ENCODE data around the gene ALOXE3.

ALOXE3 gene

DNA sequence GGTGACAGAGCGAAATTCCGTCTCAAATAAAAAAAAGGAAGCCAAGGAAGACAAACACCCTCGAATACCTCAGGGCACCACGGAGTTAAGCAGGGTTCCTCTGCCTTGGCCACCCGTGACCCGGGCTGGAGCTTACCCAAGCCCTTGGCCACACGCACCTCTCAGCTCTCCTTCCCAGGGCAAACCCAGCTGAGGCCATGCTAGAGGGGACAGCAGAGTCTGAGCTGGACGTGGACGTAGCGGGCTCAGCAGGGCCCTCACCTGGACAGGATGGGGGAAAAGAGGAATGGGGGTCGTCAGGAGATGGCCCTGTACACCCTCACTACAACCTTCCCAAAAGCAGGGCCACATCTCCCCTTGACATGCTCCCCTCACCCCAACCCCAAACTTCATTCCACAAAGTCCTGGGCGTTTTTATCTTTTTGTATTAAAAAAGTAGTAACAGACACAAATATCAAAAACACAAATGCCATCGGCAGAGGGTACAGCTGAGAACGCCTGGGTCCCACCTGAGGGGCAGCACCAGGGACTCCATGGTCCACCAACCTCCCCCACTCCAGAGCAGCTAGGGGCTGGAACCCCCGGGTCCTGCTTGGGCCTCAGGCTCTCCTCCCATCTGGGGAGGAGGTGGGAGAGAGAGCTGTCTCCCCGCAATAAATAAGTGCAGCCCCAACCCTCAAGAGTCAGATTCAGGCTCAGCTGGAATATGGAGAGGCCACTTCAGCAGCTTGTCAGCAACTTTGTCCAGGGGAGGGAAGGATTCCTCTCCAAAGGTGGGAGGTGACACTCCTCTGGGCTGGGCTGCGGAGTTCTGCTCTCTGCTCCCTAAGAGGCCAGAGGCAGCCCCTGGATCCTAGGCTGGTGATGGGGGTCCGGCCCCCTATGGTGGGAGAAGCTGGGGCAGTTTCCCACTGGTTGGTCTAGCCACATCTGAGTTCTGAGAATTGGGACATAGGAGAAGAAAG lies 22.0 kb upstream of the ALOXE3 start:
- TF ChIP-seq, protein P1, sequence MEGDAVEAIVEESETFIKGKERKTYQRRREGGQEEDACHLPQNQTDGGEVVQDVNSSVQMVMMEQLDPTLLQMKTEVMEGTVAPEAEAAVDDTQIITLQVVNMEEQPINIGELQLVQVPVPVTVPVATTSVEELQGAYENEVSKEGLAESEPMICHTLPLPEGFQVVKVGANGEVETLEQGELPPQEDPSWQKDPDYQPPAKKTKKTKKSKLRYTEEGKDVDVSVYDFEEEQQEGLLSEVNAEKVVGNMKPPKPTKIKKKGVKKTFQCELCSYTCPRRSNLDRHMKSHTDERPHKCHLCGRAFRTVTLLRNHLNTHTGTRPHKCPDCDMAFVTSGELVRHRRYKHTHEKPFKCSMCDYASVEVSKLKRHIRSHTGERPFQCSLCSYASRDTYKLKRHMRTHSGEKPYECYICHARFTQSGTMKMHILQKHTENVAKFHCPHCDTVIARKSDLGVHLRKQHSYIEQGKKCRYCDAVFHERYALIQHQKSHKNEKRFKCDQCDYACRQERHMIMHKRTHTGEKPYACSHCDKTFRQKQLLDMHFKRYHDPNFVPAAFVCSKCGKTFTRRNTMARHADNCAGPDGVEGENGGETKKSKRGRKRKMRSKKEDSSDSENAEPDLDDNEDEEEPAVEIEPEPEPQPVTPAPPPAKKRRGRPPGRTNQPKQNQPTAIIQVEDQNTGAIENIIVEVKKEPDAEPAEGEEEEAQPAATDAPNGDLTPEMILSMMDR (IDR thresholded peaks at IDR 0.05; ENCODE audit: low read depth, low read length, missing control alignments) = no peak
- DNase-seq (ENCODE audit: extremely low read depth, low read depth) = no peak
- H3K4me3 ChIP-seq (replicated peaks; ENCODE audit: low read depth, low read length) = no peak overlapping the region

DNA sequence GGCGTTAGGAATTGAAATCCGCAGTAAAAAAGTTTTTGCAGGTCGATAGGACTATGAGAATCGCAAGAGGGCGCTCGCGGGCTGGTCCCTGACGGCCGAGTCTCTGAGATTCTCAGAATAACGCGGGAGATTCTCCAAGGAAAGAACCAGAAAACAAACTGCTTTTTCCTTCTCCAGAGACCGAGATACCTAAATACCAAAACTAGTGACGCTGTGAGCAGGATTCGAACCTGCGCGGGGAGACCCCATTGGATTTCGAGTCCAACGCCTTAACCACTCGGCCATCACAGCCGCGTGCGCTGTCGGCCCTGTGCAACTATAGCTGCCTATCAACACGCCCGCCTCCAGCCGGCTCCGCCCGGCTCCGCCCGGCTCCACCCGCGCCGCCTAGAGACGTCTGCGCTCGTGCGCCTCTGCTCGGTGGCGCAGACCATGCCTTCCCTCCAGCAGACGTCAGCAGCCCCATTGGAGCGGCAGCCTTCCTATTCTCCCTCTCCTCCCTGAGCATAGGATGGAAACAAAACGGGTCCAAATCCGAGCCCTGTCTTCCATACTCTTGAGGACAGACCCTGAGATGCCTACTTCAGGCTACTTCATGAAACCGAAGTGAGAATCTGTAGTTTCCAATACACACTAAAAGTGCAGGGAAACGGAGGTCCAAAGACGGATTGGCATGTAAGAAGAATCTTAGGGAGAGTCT lies 20.5 kb upstream of the ALOXE3 start:
- DNase-seq (ENCODE audit: extremely low read depth, low read depth) = peak; percentile 96
- TF ChIP-seq, protein P1 (IDR thresholded peaks at IDR 0.05; ENCODE audit: low read depth, low read length, missing control alignments) = peak; percentile 86
- peak overlapping the region; percentile 59 for H3K4me3 ChIP-seq (replicated peaks; ENCODE audit: low read depth, low read length)

DNA sequence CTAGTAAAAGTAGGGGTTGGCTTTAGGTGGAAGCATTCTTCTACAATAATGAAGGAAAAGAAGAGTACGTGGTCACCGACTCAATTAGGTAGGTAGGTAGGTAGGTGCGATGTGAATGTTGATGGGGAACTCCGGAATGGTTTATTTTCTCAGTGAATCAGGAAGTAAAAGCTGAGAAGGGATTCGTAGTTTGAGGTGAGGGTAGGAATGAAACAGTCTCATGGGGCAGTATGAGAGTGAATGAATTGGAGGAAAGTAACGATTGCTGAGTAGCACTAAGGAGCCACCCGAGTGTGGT lies 20.0 kb upstream of the ALOXE3 start:
- no peak for DNase-seq (ENCODE audit: extremely low read depth, low read depth)
- TF ChIP-seq, protein P1 (IDR thresholded peaks at IDR 0.05; ENCODE audit: low read depth, low read length, missing control alignments) = no peak
- H3K4me3 ChIP-seq (replicated peaks; ENCODE audit: low read depth, low read length) = peak overlapping the region; percentile 45

DNA sequence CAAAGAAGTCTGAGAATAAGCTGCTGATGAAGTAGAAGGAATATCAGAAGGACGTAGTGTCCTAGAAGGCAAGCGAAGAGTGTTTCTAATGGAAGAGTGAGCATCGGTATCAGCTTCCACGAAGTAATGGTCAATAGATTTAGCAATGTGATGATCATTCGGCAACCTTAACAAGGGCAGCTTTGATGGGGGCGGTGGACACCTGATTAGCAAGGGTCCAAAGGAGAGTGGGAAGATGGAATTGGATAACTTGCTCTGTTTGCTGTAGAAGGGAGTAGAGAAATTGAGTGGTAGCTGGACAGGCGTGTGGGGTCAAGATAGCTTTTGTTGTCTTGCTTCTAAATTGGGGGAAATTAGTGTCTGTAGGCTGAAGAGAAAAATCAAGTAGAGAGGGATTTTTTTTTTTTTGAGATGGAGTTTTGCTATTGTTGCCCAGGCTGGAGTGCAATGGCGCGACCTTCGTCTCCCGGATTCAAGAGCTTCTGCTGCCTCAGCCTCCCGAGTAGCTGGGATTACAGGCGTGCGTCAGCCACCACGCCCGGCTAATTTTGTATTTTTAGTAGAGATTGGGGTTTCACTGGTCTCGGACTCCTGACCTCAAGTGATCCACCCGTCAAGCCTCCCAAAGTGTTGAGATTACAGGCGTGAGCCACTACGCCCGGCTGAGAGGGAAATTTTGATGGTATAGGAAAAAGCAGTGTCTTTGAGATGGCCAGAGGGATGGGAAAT lies 19.5 kb upstream of the ALOXE3 start:
- DNase-seq (ENCODE audit: extremely low read depth, low read depth) = no peak
- TF ChIP-seq, protein P1 (IDR thresholded peaks at IDR 0.05; ENCODE audit: low read depth, low read length, missing control alignments) = no peak
- H3K4me3 ChIP-seq (replicated peaks; ENCODE audit: low read depth, low read length) = peak overlapping the region; percentile 45

DNA sequence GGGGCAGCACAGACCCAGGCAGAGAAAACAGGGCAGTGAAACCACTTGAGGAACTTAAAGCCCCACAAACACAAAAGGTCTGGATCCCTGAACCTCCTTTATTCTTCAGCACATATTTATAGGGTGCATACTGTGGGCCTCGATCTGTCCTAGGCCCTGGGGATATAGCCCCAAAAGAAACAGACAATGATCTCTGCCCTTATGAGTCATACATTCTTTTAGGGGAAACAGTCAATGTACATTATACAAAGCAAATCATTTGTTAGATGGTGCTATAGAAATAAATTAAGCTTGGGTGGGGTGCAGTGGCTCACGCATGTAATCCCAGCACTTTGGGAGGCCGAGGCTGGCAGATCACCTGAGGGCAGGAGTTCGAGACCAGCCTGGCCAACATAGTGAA lies 15.6 kb upstream of the ALOXE3 start:
- no peak overlapping the region for H3K4me3 ChIP-seq (replicated peaks; ENCODE audit: low read depth, low read length)
- TF ChIP-seq, protein P1 (IDR thresholded peaks at IDR 0.05; ENCODE audit: low read depth, low read length, missing control alignments) = no peak
- DNase-seq (ENCODE audit: extremely low read depth, low read depth) = no peak

DNA sequence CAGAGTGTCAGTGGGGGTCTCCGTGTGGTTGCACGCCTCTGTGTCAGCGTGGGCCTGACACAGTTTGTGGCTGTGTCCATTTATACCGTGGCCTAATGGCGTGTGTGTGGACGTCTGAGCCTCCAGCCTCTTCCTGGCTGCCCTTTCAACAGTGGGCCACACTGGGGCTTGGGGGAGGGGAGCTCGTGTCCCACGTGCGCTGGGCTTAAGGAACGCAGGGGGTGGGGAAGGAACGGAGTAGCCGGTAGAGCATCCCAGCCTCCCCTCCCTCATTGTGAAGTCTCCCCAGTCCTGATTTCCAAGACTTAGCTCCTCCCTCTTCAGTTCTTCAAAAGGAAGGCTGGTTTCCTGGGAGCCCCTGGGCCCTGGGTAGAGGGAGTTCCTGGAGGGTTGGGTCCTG lies 15.1 kb upstream of the ALOXE3 start:
- no peak for DNase-seq (ENCODE audit: extremely low read depth, low read depth)
- TF ChIP-seq, protein P1 (IDR thresholded peaks at IDR 0.05; ENCODE audit: low read depth, low read length, missing control alignments) = no peak
- no peak overlapping the region for H3K4me3 ChIP-seq (replicated peaks; ENCODE audit: low read depth, low read length)

Data from HFF-Myc (cell line).